Measurements from ENCODE around the gene ROMO1.

ROMO1 gene

GRCh38 chr20:35741892-35742740, 42.9 kb downstream of the ROMO1 start, which contains the start of gene RBM39 (continued):
- peak; percentile 73 for TF ChIP-seq ZNF518A (tag by site-specific recombination; conservative IDR thresholded peaks at IDR 0.05; ENCODE audit: low read depth)
- peak; percentile 86 for TF ChIP-seq ZNF692 (tag by site-specific recombination; IDR thresholded peaks at IDR 0.05)
- peak; percentile 79 for TF ChIP-seq KLF7 (tag by site-specific recombination; IDR thresholded peaks at IDR 0.05; ENCODE audit: borderline replicate concordance)
- no peak for TF ChIP-seq ZNF174 (tag by site-specific recombination; IDR thresholded peaks at IDR 0.05)
- TF ChIP-seq ZNF600 (tag by site-specific recombination; IDR thresholded peaks at IDR 0.05) = 0 out of 2 replicates have a peak, but pooled peaks have one; percentile 11
- TF ChIP-seq ZNF645 (tag by site-specific recombination; IDR thresholded peaks at IDR 0.05) = no peak
- no peak for TF ChIP-seq MYNN (tag by site-specific recombination; IDR thresholded peaks at IDR 0.05; ENCODE audit: borderline replicate concordance)
- TF ChIP-seq RBAK (tag by site-specific recombination; IDR thresholded peaks at IDR 0.05) = no peak
- 0 out of 2 replicates have a peak, but pooled peaks have one; percentile 18 for TF ChIP-seq IKZF3 (tag by site-specific recombination; IDR thresholded peaks at IDR 0.05)
- no peak for TF ChIP-seq ZNF184 (tag by site-specific recombination; IDR thresholded peaks at IDR 0.05)
- TF ChIP-seq ZNF280D (tag by site-specific recombination; IDR thresholded peaks at IDR 0.05) = no peak
- no peak for TF ChIP-seq ZNF202 (tag by site-specific recombination; IDR thresholded peaks at IDR 0.05; ENCODE audit: borderline replicate concordance)
- peak; percentile 24 for TF ChIP-seq ZFP69B (tag by site-specific recombination; IDR thresholded peaks at IDR 0.05)
- no peak for TF ChIP-seq ZNF48 (tag by site-specific recombination; IDR thresholded peaks at IDR 0.05)
- no peak for TF ChIP-seq ZNF311 (tag by site-specific recombination; IDR thresholded peaks at IDR 0.05; ENCODE audit: borderline replicate concordance)
- TF ChIP-seq GLI2 (tag by site-specific recombination; IDR thresholded peaks at IDR 0.05; ENCODE audit: borderline replicate concordance, low read depth) = no peak
- no peak for TF ChIP-seq ZNF621 (tag by site-specific recombination; IDR thresholded peaks at IDR 0.05)
- no peak for TF ChIP-seq ZNF423 (tag by site-specific recombination; IDR thresholded peaks at IDR 0.05)
- peak; percentile 99 for TF ChIP-seq ZNF341 (tag by site-specific recombination; IDR thresholded peaks at IDR 0.05; ENCODE audit: low read depth)
- 0 out of 2 replicates have a peak, but pooled peaks have one; percentile 5 for TF ChIP-seq ZNF596 (tag by site-specific recombination; IDR thresholded peaks at IDR 0.05)
- peak; percentile 77 for TF ChIP-seq PRDM1 (tag by site-specific recombination; IDR thresholded peaks at IDR 0.05)
- TF ChIP-seq ZNF677 (tag by site-specific recombination; IDR thresholded peaks at IDR 0.05) = no peak
- peak; percentile 91 for TF ChIP-seq CTCF (tag by site-specific recombination; IDR thresholded peaks at IDR 0.05)
- TF ChIP-seq ZNF324 (tag by site-specific recombination; IDR thresholded peaks at IDR 0.05) = peak; percentile 96
- TF ChIP-seq ZBTB21 (tag by site-specific recombination; IDR thresholded peaks at IDR 0.05) = peak; percentile 71
- TF ChIP-seq ZFHX2 (tag by site-specific recombination; conservative IDR thresholded peaks at IDR 0.05) = peak; percentile 97
- no peak for TF ChIP-seq ZNF10 (tag by site-specific recombination; IDR thresholded peaks at IDR 0.05)
